HFFc6 (cell line): ENCODE measurements around the gene SAMD1. TPM values are rescaled to one million over a fixed set of nuclear protein-coding genes. Genes with fewer than 3 reads are reported as not detected.
A peak's percentile ranks its signal among the peaks of the same experiment; 100 is the strongest.

Source experiments
- DNase-seq: peaks from one replicate; pipeline ENCODE4 v3.0.0-alpha.2; 2018
- H3K27ac Mint-ChIP-seq: 2 replicates; pipeline ENCODE4 v1.8.0; 2020; ENCODE audit warnings: mild to moderate bottlenecking, mixed read lengths
- H3K27me3 Mint-ChIP-seq: 2 replicates; pipeline ENCODE4 v1.8.0; 2021; ENCODE audit warnings: mild to moderate bottlenecking, moderate library complexity, mixed read lengths; ENCODE audit not compliant: insufficient read depth
- H3K36me3 Mint-ChIP-seq: 2 replicates; pipeline ENCODE4 v1.8.0; 2021; ENCODE audit warnings: low read depth, mixed read lengths
- H3K4me1 Mint-ChIP-seq: 2 replicates; pipeline ENCODE4 v1.8.0; 2020; ENCODE audit warnings: low read depth, mixed read lengths
- H3K4me3 Mint-ChIP-seq: 2 replicates; pipeline ENCODE4 v1.8.0; 2020; ENCODE audit warnings: mild to moderate bottlenecking, moderate library complexity, mixed read lengths
- H3K9me3 Mint-ChIP-seq: 2 replicates; pipeline ENCODE4 v1.8.0; 2020; ENCODE audit warnings: mild to moderate bottlenecking, mixed read lengths
- CTCF ChIP-seq: fragments of 200-600 bp; sonication (generic); IDR thresholded peaks from 2 replicates; pipeline ENCODE4 v1.5.0; 2021; ENCODE audit warnings: antibody characterized with exemption, mild to moderate bottlenecking
- total RNA-seq, 6 experiments: library from RNA; stranded (reverse); fragmentation: NEBNext Ultra II Directional; extraction: Animal tissue kit (Norgen Biotek cat#: 25700); gene quantifications; 2 replicates in 1 of 6; 3 replicates in 5 of 6; pipeline ENCODE4 v1.2.3, GENCODE V29; 2021

The SAMD1 gene
- total RNA-seq, 6 experiments from 2014 or later: 33.0 to 48.6 (median 35.9) TPM

GRCh38 chr19:14078411-14078810, 12.1 kb downstream of the SAMD1 start:
- Mint-ChIP-seq H3K27me3 (no peaks in the 10 kb centered on the region; the same call in 1 of the 2 replicates), H3K9me3 (no peaks in the 10 kb centered on the region), H3K4me1 (peaks cover 33% of the 10 kb centered on the region), H3K36me3 (no peaks in the 10 kb centered on the region), H3K27ac (no peak overlapping the region; the same call in 1 of the 2 replicates), H3K4me3 (no peak overlapping the region)
- no peak for DNase-seq
- no peak for TF ChIP-seq CTCF

- no peak for TF ChIP-seq CTCF
- Mint-ChIP-seq H3K9me3 (no peaks in the 10 kb centered on the region), H3K4me1 (peaks cover 16% of the 10 kb centered on the region), H3K27me3 (no peaks in the 10 kb centered on the region; the same call in 1 of the 2 replicates), H3K27ac (peak overlapping the region; percentile 90), H3K4me3 (peak overlapping the region; percentile 98), H3K36me3 (no peaks in the 10 kb centered on the region)
- no peak for DNase-seq
Measured at GRCh38 chr19:14073925-14074838, 16.4 kb downstream of the SAMD1 start.

- peak; percentile 61 for TF ChIP-seq CTCF
- peaks cover 16% of the 10 kb centered on the region for H3K4me1 Mint-ChIP-seq
- H3K27ac Mint-ChIP-seq: peak overlapping the region; percentile 90
- no peaks in the 10 kb centered on the region for H3K9me3 Mint-ChIP-seq
- DNase-seq: peak; percentile 66
- peak overlapping the region; percentile 98 for H3K4me3 Mint-ChIP-seq
- H3K27me3 Mint-ChIP-seq: no peaks in the 10 kb centered on the region; the same call in 1 of the 2 replicates
- H3K36me3 Mint-ChIP-seq: no peaks in the 10 kb centered on the region
Measured at GRCh38 chr19:14073261-14073924, 17.2 kb downstream of the SAMD1 start.

- H3K9me3 Mint-ChIP-seq: no peaks in the 10 kb centered on the region
- no peak for DNase-seq
- H3K27ac Mint-ChIP-seq: peak within 1 kb of the TSS; percentile 90; the same call in 1 of the 2 replicates
- H3K4me3 Mint-ChIP-seq: peak within 1 kb of the TSS; percentile 98
- TF ChIP-seq CTCF: no peak
- no peaks in the 10 kb centered on the region for H3K36me3 Mint-ChIP-seq
- peaks cover 16% of the 10 kb centered on the region for H3K4me1 Mint-ChIP-seq
- H3K27me3 Mint-ChIP-seq: no peaks in the 10 kb centered on the region; the same call in 1 of the 2 replicates
Measured at GRCh38 chr19:14072535-14073260, 17.9 kb downstream of the SAMD1 start, which contains the start of gene MISP3. TSS of gene MISP3 (plus strand) at chr19:14072786. CDS start at chr19:14073310, 524 bp downstream.

GRCh38 chr19:14070268-14071050, 20.1 kb downstream of the SAMD1 start:
- DNase-seq: no peak
- Mint-ChIP-seq H3K4me1 (peaks cover 16% of the 10 kb centered on the region), H3K9me3 (no peaks in the 10 kb centered on the region), H3K27me3 (no peaks in the 10 kb centered on the region; the same call in 1 of the 2 replicates), H3K4me3 (no peak overlapping the region), H3K27ac (no peak overlapping the region), H3K36me3 (no peaks in the 10 kb centered on the region)
- no peak for TF ChIP-seq CTCF
